IPS DF 6.9 (cell line): ENCODE data around the gene KIAA0753.

Experiments
- DNase-seq: peaks from one replicate; pipeline ENCODE4 v3.0.0-alpha.2; 2013; ENCODE audit warnings: low read depth, low spot score
- H3K27ac ChIP-seq: one replicate; pipeline ENCODE4 v1.5.1; 2013; ENCODE audit warnings: low read length, control low read depth
- H3K27me3 ChIP-seq: 2 replicates; pipeline ENCODE4 v1.6.1; 2013; ENCODE audit warnings: mild to moderate bottlenecking, low read length; ENCODE audit not compliant: control insufficient read depth, insufficient read depth
- H3K36me3 ChIP-seq: 2 replicates; pipeline ENCODE4 v1.6.1; 2013; ENCODE audit warnings: low read length; ENCODE audit not compliant: control insufficient read depth, insufficient read depth
- H3K4me1 ChIP-seq: 2 replicates; pipeline ENCODE4 v1.6.1; 2013; ENCODE audit warnings: low read length; ENCODE audit not compliant: control insufficient read depth, insufficient read depth
- H3K4me3 ChIP-seq: 2 replicates; pipeline ENCODE4 v1.5.1; 2013; ENCODE audit warnings: mild to moderate bottlenecking, low read length
- H3K9me3 ChIP-seq: 2 replicates; pipeline ENCODE4 v1.6.1; 2013; ENCODE audit warnings: low read length, inconsistent platforms; ENCODE audit not compliant: control insufficient read depth, insufficient read depth
- WGBS: extraction: QIAGEN DNeasy Blood & Tissue Kit; methylation state at CpG from one replicate; pipeline ENCODE4 v1.1.7; 2013; ENCODE audit warnings: mixed read lengths, missing lambda C conversion rate; ENCODE audit not compliant: insufficient read length, insufficient coverage; 5-methylcytosine and 5-hydroxymethylcytosine counted together

KIAA0753 gene

GRCh38 chr17:6630390-6630789, 10.1 kb downstream of the KIAA0753 start:
- H3K4me1 ChIP-seq: no peaks in the 10 kb centered on the region
- no CpG with 5 or more reads among the region's 1 CpG for WGBS
- H3K36me3 ChIP-seq: no peaks in the 10 kb centered on the region; the same call in 1 of the 2 replicates
- H3K27ac ChIP-seq: no peak overlapping the region
- no peaks in the 10 kb centered on the region for H3K27me3 ChIP-seq
- DNase-seq: no peak
- H3K9me3 ChIP-seq: no peaks in the 10 kb centered on the region
- H3K4me3 ChIP-seq: no peak overlapping the region

GRCh38 chr17:6627019-6627418, 13.5 kb downstream of the KIAA0753 start:
- WGBS: no CpG with 5 or more reads among the region's 1 CpG

GRCh38 chr17:6626616-6627015, 13.9 kb downstream of the KIAA0753 start:
- Histone ChIP-seq H3K4me3 (no peak overlapping the region), H3K4me1 (no peaks in the 10 kb centered on the region), H3K27me3 (no peaks in the 10 kb centered on the region), H3K36me3 (peaks cover 3% of the 10 kb centered on the region; the same call in 1 of the 2 replicates), H3K27ac (no peak overlapping the region), H3K9me3 (no peaks in the 10 kb centered on the region)
- no peak for DNase-seq
- no CpG with 5 or more reads among the region's 6 CpGs for WGBS

More at GRCh38 chr17:6627019-6627418, 13.5 kb downstream of the KIAA0753 start:
- H3K4me1 ChIP-seq: no peaks in the 10 kb centered on the region
- peaks cover 3% of the 10 kb centered on the region; the same call in 1 of the 2 replicates for H3K36me3 ChIP-seq
- no peaks in the 10 kb centered on the region for H3K9me3 ChIP-seq
- no peaks in the 10 kb centered on the region for H3K27me3 ChIP-seq
- no peak for DNase-seq
- H3K4me3 ChIP-seq: no peak overlapping the region
- H3K27ac ChIP-seq: no peak overlapping the region

GRCh38 chr17:6623941-6624340, 16.6 kb downstream of the KIAA0753 start:
- WGBS: no CpG with 5 or more reads among the region's 3 CpGs
- Histone ChIP-seq H3K4me3 (no peak overlapping the region), H3K36me3 (peaks cover 3% of the 10 kb centered on the region; the same call in 1 of the 2 replicates), H3K27ac (no peak overlapping the region), H3K27me3 (no peaks in the 10 kb centered on the region), H3K4me1 (no peaks in the 10 kb centered on the region), H3K9me3 (no peaks in the 10 kb centered on the region)
- DNase-seq: no peak

- no peaks in the 10 kb centered on the region for H3K4me1 ChIP-seq
- no peak overlapping the region for H3K4me3 ChIP-seq
- no peaks in the 10 kb centered on the region for H3K9me3 ChIP-seq
- WGBS: no CpG with 5 or more reads among the region's 4 CpGs
- H3K27me3 ChIP-seq: no peaks in the 10 kb centered on the region
- no peak for DNase-seq
- H3K27ac ChIP-seq: no peak overlapping the region
- peaks cover 5% of the 10 kb centered on the region; the same call in 1 of the 2 replicates for H3K36me3 ChIP-seq
Observed at GRCh38 chr17:6611231-6611630, 29.3 kb downstream of the KIAA0753 start.

GRCh38 chr17:6610011-6610410, 30.5 kb downstream of the KIAA0753 start:
- Histone ChIP-seq H3K4me1 (no peaks in the 10 kb centered on the region), H3K9me3 (no peaks in the 10 kb centered on the region), H3K36me3 (peaks cover 13% of the 10 kb centered on the region), H3K4me3 (no peak overlapping the region), H3K27ac (no peak overlapping the region), H3K27me3 (no peaks in the 10 kb centered on the region)
- no peak for DNase-seq
- WGBS: no CpG with 5 or more reads among the region's 5 CpGs

GRCh38 chr17:6608321-6608720, 32.2 kb downstream of the KIAA0753 start:
- Histone ChIP-seq H3K27me3 (no peaks in the 10 kb centered on the region), H3K36me3 (peaks cover 13% of the 10 kb centered on the region), H3K4me1 (no peaks in the 10 kb centered on the region), H3K9me3 (no peaks in the 10 kb centered on the region), H3K27ac (no peak overlapping the region), H3K4me3 (no peak overlapping the region)
- DNase-seq: no peak
- no CpG with 5 or more reads among the region's 3 CpGs for WGBS

- peaks cover 13% of the 10 kb centered on the region for H3K36me3 ChIP-seq
- H3K9me3 ChIP-seq: no peaks in the 10 kb centered on the region
- H3K4me3 ChIP-seq: no peak overlapping the region
- no CpG with 5 or more reads among the region's 6 CpGs for WGBS
- no peak for DNase-seq
- H3K4me1 ChIP-seq: no peaks in the 10 kb centered on the region
- H3K27ac ChIP-seq: no peak overlapping the region
- no peaks in the 10 kb centered on the region for H3K27me3 ChIP-seq
Observed at GRCh38 chr17:6605142-6605541, 35.4 kb downstream of the KIAA0753 start.

GRCh38 chr17:6603744-6604325, 36.7 kb downstream of the KIAA0753 start:
- peaks cover 11% of the 10 kb centered on the region for H3K36me3 ChIP-seq
- H3K27ac ChIP-seq: no peak overlapping the region

GRCh38 chr17:6602141-6602540, 38.4 kb downstream of the KIAA0753 start:
- no CpG with 5 or more reads among the region's 2 CpGs for WGBS
- Histone ChIP-seq H3K27me3 (no peaks in the 10 kb centered on the region), H3K4me3 (no peak overlapping the region), H3K9me3 (no peaks in the 10 kb centered on the region), H3K4me1 (no peaks in the 10 kb centered on the region), H3K36me3 (peaks cover 8% of the 10 kb centered on the region), H3K27ac (no peak overlapping the region)
- DNase-seq: no peak

More at GRCh38 chr17:6603744-6604325, 36.7 kb downstream of the KIAA0753 start:
- no CpG with 5 or more reads among the region's 3 CpGs for WGBS
- Histone ChIP-seq H3K4me3 (no peak overlapping the region), H3K27me3 (no peaks in the 10 kb centered on the region), H3K4me1 (no peaks in the 10 kb centered on the region), H3K9me3 (no peaks in the 10 kb centered on the region)
- no peak for DNase-seq

- Histone ChIP-seq H3K36me3 (0 out of 2 replicates have a peak, but pooled peaks cover 3% of the 10 kb centered on the region), H3K27me3 (no peaks in the 10 kb centered on the region), H3K9me3 (no peaks in the 10 kb centered on the region), H3K4me1 (no peaks in the 10 kb centered on the region), H3K4me3 (no peak overlapping the region), H3K27ac (no peak overlapping the region)
- no peak for DNase-seq
Observed at GRCh38 chr17:6599364-6599763, 41.1 kb downstream of the KIAA0753 start.
